ENCODE results near the gene ARHGAP15. TPM values are rescaled to one million over a fixed set of nuclear protein-coding genes. Genes with fewer than 3 reads are reported as not detected.

ARHGAP15 gene
- total RNA-seq, 1 donor from 2014 or later: 7.0 TPM

DNA sequence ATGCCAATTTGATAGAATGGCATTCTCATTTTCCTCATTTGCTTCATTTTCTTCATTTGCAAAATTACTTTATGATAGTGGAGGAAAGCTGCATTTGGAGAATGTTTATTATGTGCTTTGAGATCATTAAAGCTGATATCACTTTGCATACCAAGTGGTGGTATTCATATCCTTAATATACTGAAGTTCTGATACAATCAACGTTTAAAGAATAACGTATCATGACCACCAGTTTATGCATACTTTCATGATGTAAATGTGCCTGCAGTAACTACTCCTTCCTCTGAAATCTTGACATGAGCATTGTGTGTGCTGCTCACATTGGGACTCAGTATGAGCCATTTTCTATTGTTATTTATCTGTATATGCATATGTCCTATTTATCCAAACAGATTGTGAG lies 302.1 kb downstream of the ARHGAP15 start:
- no peaks in the 10 kb centered on the region for H3K9me3 ChIP-seq (replicated peaks)
- intact Hi-C loops (cut with micrococcal nuclease): no loop called here

DNA sequence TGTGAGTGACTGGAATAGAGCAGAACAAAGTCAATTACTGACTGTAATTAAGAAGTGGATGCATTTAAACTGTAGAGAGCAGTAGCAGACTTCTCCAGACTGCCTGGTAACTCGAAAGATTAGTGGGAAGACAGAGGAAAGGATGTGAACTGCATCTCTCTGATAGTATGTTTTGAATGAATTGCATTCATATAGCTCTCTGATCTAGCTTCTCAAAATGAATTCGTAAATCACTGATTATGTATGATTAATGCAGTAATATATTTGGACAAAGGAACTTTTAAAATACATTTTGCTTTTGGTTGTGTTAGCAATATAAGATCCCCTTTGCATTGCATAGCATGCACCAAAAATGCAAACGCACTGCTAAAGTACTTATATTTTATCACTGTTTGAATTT lies 304.0 kb downstream of the ARHGAP15 start:
- no peak for DNase-seq
- TF ChIP-seq, protein P1, sequence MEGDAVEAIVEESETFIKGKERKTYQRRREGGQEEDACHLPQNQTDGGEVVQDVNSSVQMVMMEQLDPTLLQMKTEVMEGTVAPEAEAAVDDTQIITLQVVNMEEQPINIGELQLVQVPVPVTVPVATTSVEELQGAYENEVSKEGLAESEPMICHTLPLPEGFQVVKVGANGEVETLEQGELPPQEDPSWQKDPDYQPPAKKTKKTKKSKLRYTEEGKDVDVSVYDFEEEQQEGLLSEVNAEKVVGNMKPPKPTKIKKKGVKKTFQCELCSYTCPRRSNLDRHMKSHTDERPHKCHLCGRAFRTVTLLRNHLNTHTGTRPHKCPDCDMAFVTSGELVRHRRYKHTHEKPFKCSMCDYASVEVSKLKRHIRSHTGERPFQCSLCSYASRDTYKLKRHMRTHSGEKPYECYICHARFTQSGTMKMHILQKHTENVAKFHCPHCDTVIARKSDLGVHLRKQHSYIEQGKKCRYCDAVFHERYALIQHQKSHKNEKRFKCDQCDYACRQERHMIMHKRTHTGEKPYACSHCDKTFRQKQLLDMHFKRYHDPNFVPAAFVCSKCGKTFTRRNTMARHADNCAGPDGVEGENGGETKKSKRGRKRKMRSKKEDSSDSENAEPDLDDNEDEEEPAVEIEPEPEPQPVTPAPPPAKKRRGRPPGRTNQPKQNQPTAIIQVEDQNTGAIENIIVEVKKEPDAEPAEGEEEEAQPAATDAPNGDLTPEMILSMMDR (IDR thresholded peaks at IDR 0.05; ENCODE audit: borderline replicate concordance): peak; percentile 45
- Histone ChIP-seq H3K27ac (replicated peaks) (peak overlapping the region; percentile 61), H3K9me3 (replicated peaks) (no peaks in the 10 kb centered on the region), H3K27me3 (ENCODE audit: low read depth) (no peaks in the 10 kb centered on the region), H3K4me1 (peaks cover 3% of the 10 kb centered on the region), H3K4me3 (no peak overlapping the region), H3K36me3 (no peaks in the 10 kb centered on the region)
- intact Hi-C loops (cut with micrococcal nuclease): no loop called here

More for the DNA sequence above, 302.1 kb downstream of the ARHGAP15 start:
- TF ChIP-seq, protein P1 (IDR thresholded peaks at IDR 0.05; ENCODE audit: borderline replicate concordance): no peak
- DNase-seq: no peak
- no peaks in the 10 kb centered on the region for H3K27me3 ChIP-seq (ENCODE audit: low read depth)
- peaks cover 3% of the 10 kb centered on the region for H3K4me1 ChIP-seq
- peak overlapping the region; percentile 40 for H3K27ac ChIP-seq (replicated peaks)
- H3K36me3 ChIP-seq: no peaks in the 10 kb centered on the region
- no peak overlapping the region for H3K4me3 ChIP-seq

- DNase-seq: no peak
- intact Hi-C loops (cut with micrococcal nuclease): no loop called here
- Histone ChIP-seq H3K4me1 (peaks cover 3% of the 10 kb centered on the region), H3K9me3 (replicated peaks) (no peaks in the 10 kb centered on the region), H3K4me3 (no peak overlapping the region), H3K36me3 (no peaks in the 10 kb centered on the region), H3K27me3 (ENCODE audit: low read depth) (no peaks in the 10 kb centered on the region), H3K27ac (replicated peaks) (peak overlapping the region; percentile 61)
- TF ChIP-seq, protein P1 (IDR thresholded peaks at IDR 0.05; ENCODE audit: borderline replicate concordance): no peak
These were observed 304.6 kb downstream of the ARHGAP15 start for GRCh38 chr2:143433840-143434239.

GRCh38 chr2:143434445-143434844 lies 305.2 kb downstream of the ARHGAP15 start:
- H3K4me1 ChIP-seq: peaks cover 3% of the 10 kb centered on the region
- H3K27me3 ChIP-seq (ENCODE audit: low read depth): no peaks in the 10 kb centered on the region
- peak overlapping the region; percentile 48 for H3K4me3 ChIP-seq
- H3K9me3 ChIP-seq (replicated peaks): no peaks in the 10 kb centered on the region
- intact Hi-C loops (cut with micrococcal nuclease): no loop called here
- peak overlapping the region; percentile 61 for H3K27ac ChIP-seq (replicated peaks)
- no peaks in the 10 kb centered on the region for H3K36me3 ChIP-seq
- DNase-seq: no peak
- TF ChIP-seq, protein P1 (IDR thresholded peaks at IDR 0.05; ENCODE audit: borderline replicate concordance): no peak

DNA sequence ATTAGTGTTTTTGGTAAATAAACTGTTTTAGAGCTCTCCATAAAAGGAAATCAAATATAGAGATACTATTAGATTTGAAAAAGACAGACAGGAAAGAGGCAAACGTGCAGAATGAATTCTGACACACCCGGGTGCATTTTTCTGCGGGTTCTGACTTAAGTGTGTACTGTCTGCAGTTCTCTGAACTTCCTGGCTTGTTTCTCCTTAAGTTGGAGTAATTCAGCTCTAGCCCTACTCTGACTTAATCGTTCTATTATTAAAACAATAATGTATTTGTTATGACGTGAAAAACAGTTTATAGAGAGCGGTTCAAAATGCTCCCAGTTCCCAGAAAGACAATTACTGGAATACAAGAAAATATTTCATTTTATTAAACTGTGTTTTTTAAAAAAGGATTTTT lies 305.9 kb downstream of the ARHGAP15 start:
- Histone ChIP-seq H3K4me1 (peaks cover 3% of the 10 kb centered on the region), H3K36me3 (no peaks in the 10 kb centered on the region), H3K9me3 (replicated peaks) (no peaks in the 10 kb centered on the region), H3K27ac (replicated peaks) (peak overlapping the region; percentile 61), H3K4me3 (peak overlapping the region; percentile 48), H3K27me3 (ENCODE audit: low read depth) (no peaks in the 10 kb centered on the region)
- DNase-seq: no peak
- intact Hi-C loops (cut with micrococcal nuclease): no loop called here
- TF ChIP-seq, protein P1 (IDR thresholded peaks at IDR 0.05; ENCODE audit: borderline replicate concordance): peak; percentile 11
